RWPE2 (cell line): ENCODE data around the gene GPX2.

Experiments
- ATAC-seq: fragments of 200-7000 bp; cut with Tn5 transposase; 3 replicates; pipeline ENCODE4 v1.9.1; 2021; ENCODE audit warnings: low read depth
- DNase-seq: peaks from one replicate; pipeline ENCODE4 v3.0.0-alpha.2; 2020; ENCODE audit warnings: low spot score
- H3K27ac ChIP-seq: fragments of 450-650 bp; 2 replicates; pipeline ENCODE4 v1.5.1; 2017; ENCODE audit warnings: mild to moderate bottlenecking; ENCODE audit not compliant: poor library complexity, severe bottlenecking
- H3K27me3 ChIP-seq: fragments of 250-450 bp; sonication (Bioruptor Pico); 2 replicates; pipeline ENCODE4 v1.5.1; 2021; ENCODE audit warnings: mild to moderate bottlenecking, moderate library complexity; ENCODE audit not compliant: insufficient read depth, poor library complexity, severe bottlenecking
- H3K36me3 ChIP-seq: fragments of 250-450 bp; sonication (Bioruptor Pico); 2 replicates; pipeline ENCODE4 v1.5.1; 2020; ENCODE audit warnings: low read depth, mild to moderate bottlenecking, moderate library complexity
- H3K4me1 ChIP-seq: fragments of 250-450 bp; sonication (Bioruptor Pico); 2 replicates; pipeline ENCODE4 v1.5.1; 2021; ENCODE audit warnings: mild to moderate bottlenecking, moderate library complexity; ENCODE audit not compliant: insufficient read depth, poor library complexity, severe bottlenecking
- H3K4me3 ChIP-seq: fragments of 250-450 bp; sonication (Bioruptor Pico); 2 replicates; pipeline ENCODE4 v1.5.1; 2021; ENCODE audit warnings: mild to moderate bottlenecking, moderate library complexity; ENCODE audit not compliant: severe bottlenecking
- H3K9me3 ChIP-seq: fragments of 250-450 bp; sonication (Bioruptor Pico); 2 replicates; pipeline ENCODE4 v1.5.1; 2021; ENCODE audit warnings: mild to moderate bottlenecking, moderate library complexity; ENCODE audit not compliant: severe bottlenecking
- TF ChIP-seq, protein P1 (sequence below): fragments of 450-650 bp; IDR thresholded peaks from one replicate; pipeline ENCODE4 v1.5.1; 2017; ENCODE audit warnings: mild to moderate bottlenecking, moderate library complexity; ENCODE audit not compliant: poor library complexity, severe bottlenecking

GPX2 gene

DNA sequence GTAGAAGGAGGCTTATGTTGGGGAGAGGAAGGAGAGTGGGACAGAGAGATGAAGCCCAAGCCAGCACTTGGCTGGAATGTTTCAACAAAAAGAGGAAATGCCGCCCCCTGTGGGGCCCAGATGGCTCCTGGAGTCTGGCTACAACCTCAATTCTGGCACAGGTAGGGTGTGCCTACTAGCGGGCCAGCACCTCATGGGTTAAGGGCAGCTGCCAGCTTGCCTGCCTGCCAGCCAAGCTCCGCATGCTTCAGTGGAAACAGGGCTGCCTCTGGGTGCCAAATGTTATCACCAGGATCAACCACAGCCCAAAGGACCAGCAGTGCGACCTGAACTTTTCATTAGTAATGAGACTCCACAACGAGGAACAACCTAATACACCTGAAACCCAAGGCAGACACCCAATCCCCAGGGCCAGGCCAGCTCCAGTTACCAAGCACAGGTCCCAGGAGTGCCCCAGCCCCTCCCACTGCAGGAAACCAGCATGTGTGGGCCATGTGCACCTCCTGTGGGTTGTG lies 18.3 kb upstream of the GPX2 start:
- no peaks in the 10 kb centered on the region for H3K36me3 ChIP-seq
- TF ChIP-seq, protein P1, sequence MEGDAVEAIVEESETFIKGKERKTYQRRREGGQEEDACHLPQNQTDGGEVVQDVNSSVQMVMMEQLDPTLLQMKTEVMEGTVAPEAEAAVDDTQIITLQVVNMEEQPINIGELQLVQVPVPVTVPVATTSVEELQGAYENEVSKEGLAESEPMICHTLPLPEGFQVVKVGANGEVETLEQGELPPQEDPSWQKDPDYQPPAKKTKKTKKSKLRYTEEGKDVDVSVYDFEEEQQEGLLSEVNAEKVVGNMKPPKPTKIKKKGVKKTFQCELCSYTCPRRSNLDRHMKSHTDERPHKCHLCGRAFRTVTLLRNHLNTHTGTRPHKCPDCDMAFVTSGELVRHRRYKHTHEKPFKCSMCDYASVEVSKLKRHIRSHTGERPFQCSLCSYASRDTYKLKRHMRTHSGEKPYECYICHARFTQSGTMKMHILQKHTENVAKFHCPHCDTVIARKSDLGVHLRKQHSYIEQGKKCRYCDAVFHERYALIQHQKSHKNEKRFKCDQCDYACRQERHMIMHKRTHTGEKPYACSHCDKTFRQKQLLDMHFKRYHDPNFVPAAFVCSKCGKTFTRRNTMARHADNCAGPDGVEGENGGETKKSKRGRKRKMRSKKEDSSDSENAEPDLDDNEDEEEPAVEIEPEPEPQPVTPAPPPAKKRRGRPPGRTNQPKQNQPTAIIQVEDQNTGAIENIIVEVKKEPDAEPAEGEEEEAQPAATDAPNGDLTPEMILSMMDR = no peak
- no peaks in the 10 kb centered on the region for H3K4me1 ChIP-seq
- ATAC-seq (0 out of 3 replicates have a peak, but pooled peaks have one; percentile 15), DNase-seq (no peak)
- H3K4me3 ChIP-seq = no peak overlapping the region
- no peaks in the 10 kb centered on the region for H3K27me3 ChIP-seq
- H3K9me3 ChIP-seq = no peaks in the 10 kb centered on the region
- no peak overlapping the region for H3K27ac ChIP-seq

DNA sequence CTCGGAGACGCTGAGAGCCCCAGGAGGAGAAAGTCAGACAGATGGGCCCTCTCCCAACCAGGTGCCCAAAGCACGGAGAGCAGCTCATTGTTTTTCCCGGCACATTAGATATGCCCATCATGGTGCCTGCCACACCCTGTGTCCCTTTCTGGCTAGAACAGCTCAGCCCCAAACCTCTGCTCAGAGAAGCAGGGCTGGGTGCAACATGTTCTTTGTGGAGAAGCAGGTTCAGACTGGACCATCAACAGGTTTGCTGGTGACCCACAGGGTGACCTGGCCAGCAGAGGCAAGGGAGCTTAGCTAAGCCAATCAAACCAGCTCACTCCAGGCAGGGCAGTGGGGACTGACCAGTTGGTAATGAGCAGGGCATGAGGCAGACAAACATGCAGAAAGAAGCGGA lies 16.2 kb upstream of the GPX2 start:
- H3K36me3 ChIP-seq = no peaks in the 10 kb centered on the region
- H3K27ac ChIP-seq = no peak overlapping the region
- no peaks in the 10 kb centered on the region for H3K27me3 ChIP-seq
- no peak for DNase-seq
- no peaks in the 10 kb centered on the region for H3K4me1 ChIP-seq
- TF ChIP-seq, protein P1 = no peak
- no peak for ATAC-seq
- no peak overlapping the region for H3K4me3 ChIP-seq
- H3K9me3 ChIP-seq = no peaks in the 10 kb centered on the region

DNA sequence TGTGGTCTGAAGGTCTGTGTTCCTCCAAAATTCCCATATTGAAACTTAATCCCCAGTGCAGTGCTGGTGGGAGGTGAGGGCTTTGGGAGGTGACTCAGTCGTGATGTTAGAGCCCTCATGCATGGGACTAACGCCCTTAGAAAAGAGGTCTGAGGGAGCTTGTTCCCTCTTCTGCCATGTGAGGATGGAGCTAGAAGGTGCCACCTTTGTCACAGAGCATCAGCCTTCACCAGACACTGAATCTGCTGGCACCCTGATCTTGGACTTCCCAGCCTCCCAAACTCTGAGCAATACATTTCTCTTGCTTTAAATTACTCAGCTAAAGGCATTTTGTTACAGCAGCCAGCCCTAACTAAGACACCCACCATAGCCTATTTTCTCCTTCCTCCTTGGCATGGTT lies 15.7 kb upstream of the GPX2 start:
- Histone ChIP-seq H3K27me3 (no peaks in the 10 kb centered on the region), H3K27ac (no peak overlapping the region), H3K9me3 (no peaks in the 10 kb centered on the region), H3K36me3 (no peaks in the 10 kb centered on the region), H3K4me1 (no peaks in the 10 kb centered on the region), H3K4me3 (no peak overlapping the region)
- DNase-seq (no peak), ATAC-seq (no peak)
- TF ChIP-seq, protein P1 = no peak

DNA sequence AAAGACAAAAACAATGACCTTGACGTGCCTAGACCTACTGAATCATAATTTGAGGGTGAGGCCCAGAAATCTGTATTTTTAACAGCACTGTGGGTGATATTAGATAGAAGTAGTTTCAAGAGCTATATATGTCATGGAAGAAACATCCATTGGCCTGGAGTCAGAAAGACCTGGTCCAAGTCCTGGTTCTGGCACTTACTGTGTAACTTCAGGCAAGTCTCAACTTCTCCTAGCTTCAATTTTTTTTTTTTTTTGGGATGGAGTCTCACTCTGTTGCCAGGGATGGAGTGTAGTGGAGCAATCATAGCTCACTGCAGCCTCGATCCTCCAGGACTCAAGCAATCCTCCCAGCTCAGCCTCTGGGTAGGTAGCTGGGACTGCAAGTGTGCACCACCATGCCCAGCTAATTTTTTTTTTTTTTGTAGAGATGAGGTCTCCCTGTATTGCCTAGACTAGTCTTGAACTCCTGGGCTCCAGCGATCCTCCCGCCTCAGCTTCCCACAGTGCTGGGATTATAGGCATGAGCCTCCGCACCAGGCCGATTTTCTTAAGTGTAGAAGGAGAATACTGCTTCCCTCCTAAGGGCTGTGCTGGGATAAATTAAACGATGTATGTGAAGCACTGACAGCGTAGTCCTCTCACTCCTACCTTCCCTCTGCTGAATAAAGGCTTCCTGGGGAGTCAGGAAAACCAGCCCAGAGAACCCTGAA lies 14.3 kb upstream of the GPX2 start:
- Histone ChIP-seq H3K9me3 (no peaks in the 10 kb centered on the region), H3K36me3 (no peaks in the 10 kb centered on the region), H3K4me1 (no peaks in the 10 kb centered on the region), H3K27me3 (no peaks in the 10 kb centered on the region), H3K27ac (no peak overlapping the region), H3K4me3 (no peak overlapping the region)
- ATAC-seq = no peak
- DNase-seq = peak; percentile 29
- TF ChIP-seq, protein P1 = no peak

DNA sequence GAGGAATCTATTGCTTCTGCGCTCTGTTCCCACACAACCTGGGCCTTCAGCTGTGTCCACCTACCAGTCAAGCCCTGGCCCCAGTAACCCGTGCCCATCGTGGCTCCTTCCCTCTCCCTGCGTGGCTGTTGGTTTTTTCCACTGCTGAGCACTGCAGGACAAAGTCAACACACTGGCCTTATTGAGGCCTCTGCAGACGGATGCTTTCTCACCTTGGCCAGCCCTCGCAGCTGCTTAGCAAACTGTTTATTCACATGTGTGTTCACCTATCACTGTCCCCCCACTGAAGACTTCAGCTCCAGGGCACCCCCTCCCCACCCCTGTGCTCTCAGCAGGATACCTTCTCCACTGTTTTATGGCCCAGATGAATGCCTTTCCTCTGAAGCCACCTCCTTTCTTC lies 12.8 kb upstream of the GPX2 start:
- Histone ChIP-seq H3K9me3 (no peaks in the 10 kb centered on the region), H3K36me3 (no peaks in the 10 kb centered on the region), H3K27ac (no peak overlapping the region), H3K4me1 (no peaks in the 10 kb centered on the region), H3K27me3 (no peaks in the 10 kb centered on the region), H3K4me3 (no peak overlapping the region)
- peak; percentile 46 for DNase-seq
- TF ChIP-seq, protein P1 = no peak
- no peak for ATAC-seq
